ENCODE results near the gene PDE4A.
A peak's percentile ranks its signal among the peaks of the same experiment; 100 is the strongest.

GRCh38 chr19:10389863-10390262, 30.5 kb upstream of the PDE4A start:
- TF ChIP-seq KDM4B (CRISPR knock-in tag; IDR thresholded peaks at IDR 0.05) = no peak
- TF ChIP-seq GPBP1L1 (CRISPR knock-in tag; IDR thresholded peaks at IDR 0.05) = no peak
- no peak for TF ChIP-seq HNRNPLL (IDR thresholded peaks at IDR 0.05; ENCODE audit: low read depth, low read length, poor library complexity, severe bottlenecking)
- no peak for TF ChIP-seq ZNF274 (CRISPR knock-in tag; IDR thresholded peaks at IDR 0.05)
- TF ChIP-seq CTCF (CRISPR knock-in tag; IDR thresholded peaks at IDR 0.05) = peak; percentile 31
- TF ChIP-seq ELF4 (CRISPR knock-in tag; IDR thresholded peaks at IDR 0.05; ENCODE audit: borderline replicate concordance) = no peak
- TF ChIP-seq POLR2A (IDR thresholded peaks at IDR 0.05; ENCODE audit: insufficient read depth in 1 of 2, low read depth in 2 of 2, low read length in 2 of 2) = 0 out of 4 replicates have a peak, but pooled peaks of 1 of the 2 experiments have one; percentile 8
- TF ChIP-seq ATF2 (CRISPR knock-in tag; IDR thresholded peaks at IDR 0.05) = no peak
- TF ChIP-seq SIN3A (IDR thresholded peaks at IDR 0.05; ENCODE audit: borderline replicate concordance, low read depth, low read length) = no peak
- TF ChIP-seq SAFB2 (CRISPR knock-in tag; IDR thresholded peaks at IDR 0.05; ENCODE audit: borderline replicate concordance, low read depth) = no peak
